ENCODE data around the gene DGKI. TPM values are rescaled to one million over a fixed set of nuclear protein-coding genes. Genes with fewer than 3 reads are reported as not detected.

DGKI gene
- total and polyA plus RNA-seq, 4 donors = 0.01 to 0.37 (median 0.31) TPM

DNA sequence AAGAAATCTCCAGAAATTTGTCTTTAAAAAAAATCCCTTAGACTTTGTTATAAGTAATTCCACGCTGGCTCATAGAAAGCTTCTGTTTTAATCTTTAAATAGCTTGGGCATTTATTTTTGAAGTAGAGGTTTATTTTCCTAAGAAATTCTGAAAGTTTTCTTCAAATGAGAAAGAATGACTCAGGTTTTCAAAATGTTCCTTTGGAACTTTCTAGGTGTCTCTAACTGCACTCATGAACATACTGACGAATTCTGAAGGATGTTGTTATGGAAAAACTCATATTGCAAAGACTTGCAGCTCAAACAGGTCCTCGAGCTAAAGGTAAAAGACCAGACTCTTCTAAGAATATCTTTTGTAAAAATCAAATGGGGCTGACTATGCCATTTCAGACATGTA lies 10.7 kb downstream of the DGKI start:
- Histone ChIP-seq H3K4me3 (ENCODE audit: low read depth in 1 of 3, low read length in 3 of 3) (no peak overlapping the region), H3K27me3 (ENCODE audit: control insufficient read depth in 4 of 4, insufficient read depth in 4 of 4, low read length in 3 of 4) (no peaks in the 10 kb centered on the region), H3K9me3 (ENCODE audit: control insufficient read depth in 4 of 4, low read length in 3 of 4) (peaks cover 0 to 8% (median 4%) of the 10 kb centered on the region in 4 donors), H3K9ac (ENCODE audit: low read depth in 1 of 2, low read length in 2 of 2) (no peak overlapping the region), H3K36me3 (ENCODE audit: control insufficient read depth in 4 of 4, insufficient read depth in 3 of 4, low read depth in 1 of 4, low read length in 3 of 4) (no peaks in the 10 kb centered on the region), H3K27ac (ENCODE audit: low read depth in 1 of 2, low read length in 2 of 2) (no peak overlapping the region), H3K4me1 (ENCODE audit: control insufficient read depth in 4 of 4, insufficient read depth in 4 of 4, low read length in 3 of 4) (peaks cover 0 to 8% (median 2%) of the 10 kb centered on the region in 4 donors)
- 90% methylated on average over 3 of the region's 3 CpGs for WGBS
- DNase-seq (ENCODE audit: low spot score) = no peak
- TF ChIP-seq RAD21 (IDR thresholded peaks at IDR 0.05) = no peak
- no peak for TF ChIP-seq FOXA2 (IDR thresholded peaks at IDR 0.05)
- TF ChIP-seq NR2F2 (IDR thresholded peaks at IDR 0.05) = no peak
- no peak for TF ChIP-seq TAF1 (conservative IDR thresholded peaks at IDR 0.05)
- TF ChIP-seq JUND (IDR thresholded peaks at IDR 0.05) = no peak
- no peak for TF ChIP-seq EGR1 (IDR thresholded peaks at IDR 0.05; ENCODE audit: low read depth in 2 of 2)
- TF ChIP-seq HNF4G (IDR thresholded peaks at IDR 0.05) = no peak
- TF ChIP-seq, protein P1, sequence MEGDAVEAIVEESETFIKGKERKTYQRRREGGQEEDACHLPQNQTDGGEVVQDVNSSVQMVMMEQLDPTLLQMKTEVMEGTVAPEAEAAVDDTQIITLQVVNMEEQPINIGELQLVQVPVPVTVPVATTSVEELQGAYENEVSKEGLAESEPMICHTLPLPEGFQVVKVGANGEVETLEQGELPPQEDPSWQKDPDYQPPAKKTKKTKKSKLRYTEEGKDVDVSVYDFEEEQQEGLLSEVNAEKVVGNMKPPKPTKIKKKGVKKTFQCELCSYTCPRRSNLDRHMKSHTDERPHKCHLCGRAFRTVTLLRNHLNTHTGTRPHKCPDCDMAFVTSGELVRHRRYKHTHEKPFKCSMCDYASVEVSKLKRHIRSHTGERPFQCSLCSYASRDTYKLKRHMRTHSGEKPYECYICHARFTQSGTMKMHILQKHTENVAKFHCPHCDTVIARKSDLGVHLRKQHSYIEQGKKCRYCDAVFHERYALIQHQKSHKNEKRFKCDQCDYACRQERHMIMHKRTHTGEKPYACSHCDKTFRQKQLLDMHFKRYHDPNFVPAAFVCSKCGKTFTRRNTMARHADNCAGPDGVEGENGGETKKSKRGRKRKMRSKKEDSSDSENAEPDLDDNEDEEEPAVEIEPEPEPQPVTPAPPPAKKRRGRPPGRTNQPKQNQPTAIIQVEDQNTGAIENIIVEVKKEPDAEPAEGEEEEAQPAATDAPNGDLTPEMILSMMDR (IDR thresholded peaks at IDR 0.05; ENCODE audit: low read depth, low read length, missing input control) = no peak
- TF ChIP-seq HNF4A (conservative IDR thresholded peaks at IDR 0.05) = no peak

DNA sequence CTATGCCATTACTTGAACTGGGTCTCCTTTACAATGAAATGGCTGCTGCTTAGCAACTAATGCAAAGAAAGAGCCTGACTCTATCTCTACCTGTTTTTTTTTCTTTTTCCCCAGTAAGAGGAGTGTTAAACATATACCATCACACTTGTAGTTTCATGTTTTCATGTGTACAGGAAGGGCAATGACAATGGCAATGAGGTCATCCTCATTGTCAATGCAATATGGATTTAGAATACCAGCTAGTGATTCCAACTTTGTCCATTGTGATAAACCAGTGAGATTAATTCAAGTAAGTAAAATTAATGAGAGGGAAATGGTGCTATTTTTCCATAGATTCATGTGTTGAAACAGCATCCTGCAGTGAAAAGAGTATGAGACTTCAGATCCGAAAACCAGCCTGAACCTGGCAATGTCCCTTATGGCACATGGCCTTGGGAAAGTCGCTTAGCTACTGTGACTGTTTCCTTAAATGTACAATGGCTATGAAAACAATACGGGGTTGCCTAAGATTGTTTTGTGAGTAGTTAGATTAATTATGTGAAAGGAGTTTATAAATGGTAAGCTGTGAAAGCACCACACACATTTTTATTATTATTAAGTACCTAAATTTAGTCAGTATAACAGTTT lies 11.2 kb downstream of the DGKI start:
- H3K4me1 ChIP-seq (ENCODE audit: control insufficient read depth in 4 of 4, insufficient read depth in 4 of 4, low read length in 3 of 4) = peaks cover 0 to 8% (median 2%) of the 10 kb centered on the region in 4 donors
- H3K9me3 ChIP-seq (ENCODE audit: control insufficient read depth in 4 of 4, low read length in 3 of 4) = peaks cover 0 to 8% (median 4%) of the 10 kb centered on the region in 4 donors
- H3K36me3 ChIP-seq (ENCODE audit: control insufficient read depth in 4 of 4, insufficient read depth in 3 of 4, low read depth in 1 of 4, low read length in 3 of 4) = no peaks in the 10 kb centered on the region
- no peak for DNase-seq (ENCODE audit: low spot score)
- 88% methylated on average over 3 of the region's 3 CpGs for WGBS
- TF ChIP-seq HNF4G (IDR thresholded peaks at IDR 0.05) (no peak), FOXA2 (IDR thresholded peaks at IDR 0.05) (no peak), TAF1 (conservative IDR thresholded peaks at IDR 0.05) (no peak), RAD21 (IDR thresholded peaks at IDR 0.05) (no peak), YY1 (IDR thresholded peaks at IDR 0.05) (no peak), FOXA1 (IDR thresholded peaks at IDR 0.05) (no peak)
- TF ChIP-seq, protein P1 (IDR thresholded peaks at IDR 0.05; ENCODE audit: low read depth, low read length, missing input control) = no peak
- H3K27ac ChIP-seq (ENCODE audit: low read depth in 1 of 2, low read length in 2 of 2) = no peak overlapping the region
- no peaks in the 10 kb centered on the region for H3K27me3 ChIP-seq (ENCODE audit: control insufficient read depth in 4 of 4, insufficient read depth in 4 of 4, low read length in 3 of 4)
- H3K9ac ChIP-seq (ENCODE audit: low read depth in 1 of 2, low read length in 2 of 2) = no peak overlapping the region
- H3K4me3 ChIP-seq (ENCODE audit: low read depth in 1 of 3, low read length in 3 of 3) = no peak overlapping the region

DNA sequence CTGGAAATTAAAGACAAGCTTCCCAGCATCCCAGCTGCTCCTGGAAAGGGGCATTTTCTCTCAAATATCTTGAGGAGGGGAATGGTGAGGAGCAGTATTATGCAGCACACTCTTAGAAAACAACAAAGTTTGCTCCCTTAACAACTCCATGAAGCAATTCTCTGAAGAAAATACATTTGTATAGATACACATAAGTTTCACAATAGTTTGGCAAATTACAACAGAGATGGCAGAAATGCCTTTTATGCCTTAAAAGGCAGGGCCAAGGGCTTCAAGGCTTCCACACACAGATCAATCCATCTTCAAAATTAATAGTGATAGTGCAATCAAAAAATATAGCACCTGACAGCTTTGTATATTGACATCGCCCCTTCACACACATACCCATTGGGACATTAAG lies 12.2 kb downstream of the DGKI start:
- peaks cover 0 to 8% (median 4%) of the 10 kb centered on the region in 4 donors for H3K9me3 ChIP-seq (ENCODE audit: control insufficient read depth in 4 of 4, low read length in 3 of 4)
- TF ChIP-seq RAD21 (IDR thresholded peaks at IDR 0.05) = no peak
- no peak for TF ChIP-seq YY1 (IDR thresholded peaks at IDR 0.05)
- TF ChIP-seq RXRA (IDR thresholded peaks at IDR 0.05) = no peak
- TF ChIP-seq HNF4A (conservative IDR thresholded peaks at IDR 0.05) = no peak
- no peak for TF ChIP-seq JUND (IDR thresholded peaks at IDR 0.05)
- TF ChIP-seq, protein P2, sequence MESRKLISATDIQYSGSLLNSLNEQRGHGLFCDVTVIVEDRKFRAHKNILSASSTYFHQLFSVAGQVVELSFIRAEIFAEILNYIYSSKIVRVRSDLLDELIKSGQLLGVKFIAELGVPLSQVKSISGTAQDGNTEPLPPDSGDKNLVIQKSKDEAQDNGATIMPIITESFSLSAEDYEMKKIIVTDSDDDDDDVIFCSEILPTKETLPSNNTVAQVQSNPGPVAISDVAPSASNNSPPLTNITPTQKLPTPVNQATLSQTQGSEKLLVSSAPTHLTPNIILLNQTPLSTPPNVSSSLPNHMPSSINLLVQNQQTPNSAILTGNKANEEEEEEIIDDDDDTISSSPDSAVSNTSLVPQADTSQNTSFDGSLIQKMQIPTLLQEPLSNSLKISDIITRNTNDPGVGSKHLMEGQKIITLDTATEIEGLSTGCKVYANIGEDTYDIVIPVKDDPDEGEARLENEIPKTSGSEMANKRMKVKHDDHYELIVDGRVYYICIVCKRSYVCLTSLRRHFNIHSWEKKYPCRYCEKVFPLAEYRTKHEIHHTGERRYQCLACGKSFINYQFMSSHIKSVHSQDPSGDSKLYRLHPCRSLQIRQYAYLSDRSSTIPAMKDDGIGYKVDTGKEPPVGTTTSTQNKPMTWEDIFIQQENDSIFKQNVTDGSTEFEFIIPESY (IDR thresholded peaks at IDR 0.05) = no peak
- TF ChIP-seq FOXA2 (IDR thresholded peaks at IDR 0.05) = no peak
- TF ChIP-seq GABPA (IDR thresholded peaks at IDR 0.05 in 1 of 2, conservative IDR thresholded peaks at IDR 0.05 in 1 of 2) = no peak
- TF ChIP-seq, protein P3, sequence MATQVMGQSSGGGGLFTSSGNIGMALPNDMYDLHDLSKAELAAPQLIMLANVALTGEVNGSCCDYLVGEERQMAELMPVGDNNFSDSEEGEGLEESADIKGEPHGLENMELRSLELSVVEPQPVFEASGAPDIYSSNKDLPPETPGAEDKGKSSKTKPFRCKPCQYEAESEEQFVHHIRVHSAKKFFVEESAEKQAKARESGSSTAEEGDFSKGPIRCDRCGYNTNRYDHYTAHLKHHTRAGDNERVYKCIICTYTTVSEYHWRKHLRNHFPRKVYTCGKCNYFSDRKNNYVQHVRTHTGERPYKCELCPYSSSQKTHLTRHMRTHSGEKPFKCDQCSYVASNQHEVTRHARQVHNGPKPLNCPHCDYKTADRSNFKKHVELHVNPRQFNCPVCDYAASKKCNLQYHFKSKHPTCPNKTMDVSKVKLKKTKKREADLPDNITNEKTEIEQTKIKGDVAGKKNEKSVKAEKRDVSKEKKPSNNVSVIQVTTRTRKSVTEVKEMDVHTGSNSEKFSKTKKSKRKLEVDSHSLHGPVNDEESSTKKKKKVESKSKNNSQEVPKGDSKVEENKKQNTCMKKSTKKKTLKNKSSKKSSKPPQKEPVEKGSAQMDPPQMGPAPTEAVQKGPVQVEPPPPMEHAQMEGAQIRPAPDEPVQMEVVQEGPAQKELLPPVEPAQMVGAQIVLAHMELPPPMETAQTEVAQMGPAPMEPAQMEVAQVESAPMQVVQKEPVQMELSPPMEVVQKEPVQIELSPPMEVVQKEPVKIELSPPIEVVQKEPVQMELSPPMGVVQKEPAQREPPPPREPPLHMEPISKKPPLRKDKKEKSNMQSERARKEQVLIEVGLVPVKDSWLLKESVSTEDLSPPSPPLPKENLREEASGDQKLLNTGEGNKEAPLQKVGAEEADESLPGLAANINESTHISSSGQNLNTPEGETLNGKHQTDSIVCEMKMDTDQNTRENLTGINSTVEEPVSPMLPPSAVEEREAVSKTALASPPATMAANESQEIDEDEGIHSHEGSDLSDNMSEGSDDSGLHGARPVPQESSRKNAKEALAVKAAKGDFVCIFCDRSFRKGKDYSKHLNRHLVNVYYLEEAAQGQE (IDR thresholded peaks at IDR 0.05) = no peak
- no peak for TF ChIP-seq SP1 (IDR thresholded peaks at IDR 0.05)
- TF ChIP-seq, protein P4, sequence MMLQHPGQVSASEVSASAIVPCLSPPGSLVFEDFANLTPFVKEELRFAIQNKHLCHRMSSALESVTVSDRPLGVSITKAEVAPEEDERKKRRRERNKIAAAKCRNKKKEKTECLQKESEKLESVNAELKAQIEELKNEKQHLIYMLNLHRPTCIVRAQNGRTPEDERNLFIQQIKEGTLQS (IDR thresholded peaks at IDR 0.05) = no peak
- TF ChIP-seq EGR1 (IDR thresholded peaks at IDR 0.05; ENCODE audit: low read depth in 2 of 2) = no peak
- no peak for TF ChIP-seq TAF1 (conservative IDR thresholded peaks at IDR 0.05)

More for the DNA sequence above, 12.2 kb downstream of the DGKI start:
- Histone ChIP-seq H3K36me3 (ENCODE audit: control insufficient read depth in 4 of 4, insufficient read depth in 3 of 4, low read depth in 1 of 4, low read length in 3 of 4) (no peaks in the 10 kb centered on the region), H3K4me3 (ENCODE audit: low read depth in 1 of 3, low read length in 3 of 3) (no peak overlapping the region), H3K27ac (ENCODE audit: low read depth in 1 of 2, low read length in 2 of 2) (no peak overlapping the region), H3K9ac (ENCODE audit: low read depth in 1 of 2, low read length in 2 of 2) (no peak overlapping the region), H3K4me1 (ENCODE audit: control insufficient read depth in 4 of 4, insufficient read depth in 4 of 4, low read length in 3 of 4) (peaks cover 0 to 7% (median 2%) of the 10 kb centered on the region in 4 donors), H3K27me3 (ENCODE audit: control insufficient read depth in 4 of 4, insufficient read depth in 4 of 4, low read length in 3 of 4) (no peaks in the 10 kb centered on the region)
- 100% methylated on average over 1 of the region's 1 CpG for WGBS
- DNase-seq (ENCODE audit: low spot score) = no peak
